DMS114 treated with DMSO at 0.1 percent for 48 hours (cell line): Measurements from ENCODE around the gene LILRB1.
"Not testable (repeated sequence)": the region's sequence is repeated elsewhere in the genome, so short reads cannot be mapped to it uniquely, and the experiment has no call there.

Source experiments
- DNase-seq: peaks from one replicate; lab custom pipeline; 2025; ENCODE audit not compliant: unreplicated experiment; lab: John Stamatoyannopoulos, UW

LILRB1 gene

GRCh38 chr19:54630262-54630661 lies at the start of gene LILRB1:
Gene LILRB1, plus strand, starts transcription at chr19:54630484. Its CDS starts 590 bp downstream, at chr19:54631074.
- DNase-seq, result not testable (repeated sequence)

GRCh38 chr19:54586397-54586796 lies 43.9 kb upstream of the LILRB1 start:
- DNase-seq, result no peak

DNA sequence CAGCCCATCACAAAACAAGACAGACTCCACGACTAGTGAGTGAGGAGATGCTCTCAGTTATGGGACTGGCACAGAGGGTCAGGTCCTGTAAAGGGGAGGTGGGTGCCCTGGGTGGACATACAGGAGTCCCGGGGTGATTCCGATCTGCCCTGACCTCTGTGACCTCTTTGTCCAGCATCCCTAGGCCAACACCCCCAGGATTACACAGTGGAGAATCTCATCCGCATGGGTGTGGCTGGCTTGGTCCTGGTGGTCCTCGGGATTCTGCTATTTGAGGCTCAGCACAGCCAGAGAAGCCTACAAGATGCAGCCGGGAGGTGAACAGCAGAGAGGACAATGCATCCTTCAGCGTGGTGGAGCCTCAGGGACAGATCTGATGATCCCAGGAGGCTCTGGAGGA lies 43.3 kb upstream of the LILRB1 start:
- DNase-seq, result no peak

DNA sequence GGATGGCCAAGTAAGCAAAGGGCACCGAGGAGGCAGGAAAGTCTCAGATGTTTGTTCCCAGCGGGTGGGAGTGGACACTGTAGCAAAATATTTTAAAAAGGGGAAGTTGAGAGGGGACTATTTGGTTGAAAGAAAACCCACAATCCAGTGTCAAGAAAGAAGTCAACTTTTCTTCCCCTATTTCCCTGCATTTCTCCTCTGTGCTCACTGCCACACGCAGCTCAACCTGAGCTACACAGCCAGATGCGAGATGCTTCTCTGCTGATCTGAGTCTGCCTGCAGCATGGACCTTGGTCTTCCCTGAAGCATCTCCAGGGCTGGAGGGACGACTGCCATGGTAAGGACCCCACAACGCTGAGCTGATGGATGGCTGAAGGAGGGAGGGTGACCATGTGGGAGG lies 36.8 kb upstream of the LILRB1 start, which contains the start of gene LILRA1:
LILRA1 (plus strand) TSS at position 188 of the 400 bp plus-strand sequence. CDS start 613 bp downstream, outside the sequence.
- not testable (repeated sequence) for DNase-seq

DNA sequence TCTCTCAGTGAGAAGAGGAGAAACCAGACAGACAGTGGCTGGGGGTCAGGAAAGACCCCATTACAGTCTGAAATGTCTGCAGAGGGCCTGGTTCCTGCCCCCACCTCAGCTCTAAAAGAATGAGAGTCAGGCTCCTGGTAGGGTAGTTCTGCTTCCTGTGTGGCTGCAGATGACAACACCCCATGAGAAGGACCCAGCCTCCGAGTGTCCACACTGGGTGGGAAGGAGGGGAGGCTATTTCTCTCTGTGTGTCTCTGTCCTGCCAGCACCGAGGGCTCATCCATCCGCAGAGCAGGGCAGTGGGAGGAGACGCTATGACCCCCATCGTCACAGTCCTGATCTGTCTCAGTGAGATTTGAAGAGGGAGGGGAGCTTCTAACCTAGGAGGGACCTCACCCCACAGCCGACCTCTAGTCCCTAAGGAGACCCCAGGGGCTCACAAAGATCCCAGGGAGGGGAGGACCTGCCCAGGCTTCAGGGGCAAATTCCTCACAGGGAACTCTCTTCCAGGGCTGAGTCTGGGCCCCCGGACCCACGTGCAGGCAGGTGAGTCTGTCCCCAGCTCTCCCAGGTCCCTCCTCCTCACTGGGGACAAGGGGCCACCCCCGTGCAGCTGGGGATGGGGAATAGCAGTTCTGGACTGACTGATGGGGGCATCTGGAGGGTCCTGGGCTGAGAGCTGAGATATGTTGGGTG lies 36.2 kb upstream of the LILRB1 start:
- DNase-seq, result not testable (repeated sequence)

- DNase-seq, result no peak
Observed at GRCh38 chr19:54594737-54595136, 35.5 kb upstream of the LILRB1 start.

DNA sequence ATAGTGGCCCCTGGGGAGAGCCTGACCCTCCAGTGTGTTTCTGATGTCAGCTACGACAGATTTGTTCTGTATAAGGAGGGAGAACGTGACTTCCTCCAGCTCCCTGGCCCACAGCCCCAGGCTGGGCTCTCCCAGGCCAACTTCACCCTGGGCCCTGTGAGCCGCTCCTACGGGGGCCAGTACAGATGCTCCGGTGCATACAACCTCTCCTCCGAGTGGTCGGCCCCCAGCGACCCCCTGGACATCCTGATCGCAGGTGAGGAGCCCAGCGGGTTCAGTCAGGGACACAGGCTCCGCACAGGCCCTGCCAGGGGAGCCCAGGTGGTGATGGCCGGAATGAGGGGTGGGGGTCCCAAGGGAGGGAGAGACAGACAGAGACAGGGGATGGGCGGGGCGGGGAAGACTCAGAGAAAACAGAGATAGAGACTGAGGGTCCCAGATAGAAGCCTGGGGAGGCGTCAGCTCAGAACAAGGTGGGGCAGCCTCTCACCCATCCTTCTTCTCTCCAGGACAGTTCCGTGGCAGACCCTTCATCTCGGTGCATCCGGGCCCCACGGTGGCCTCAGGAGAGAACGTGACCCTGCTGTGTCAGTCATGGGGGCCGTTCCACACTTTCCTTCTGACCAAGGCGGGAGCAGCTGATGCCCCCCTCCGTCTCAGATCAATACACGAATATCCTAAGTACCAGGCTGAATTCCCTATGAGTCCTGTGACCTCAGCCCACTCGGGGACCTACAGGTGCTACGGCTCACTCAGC lies 34.4 kb upstream of the LILRB1 start:
- not testable (repeated sequence) for DNase-seq

DNA sequence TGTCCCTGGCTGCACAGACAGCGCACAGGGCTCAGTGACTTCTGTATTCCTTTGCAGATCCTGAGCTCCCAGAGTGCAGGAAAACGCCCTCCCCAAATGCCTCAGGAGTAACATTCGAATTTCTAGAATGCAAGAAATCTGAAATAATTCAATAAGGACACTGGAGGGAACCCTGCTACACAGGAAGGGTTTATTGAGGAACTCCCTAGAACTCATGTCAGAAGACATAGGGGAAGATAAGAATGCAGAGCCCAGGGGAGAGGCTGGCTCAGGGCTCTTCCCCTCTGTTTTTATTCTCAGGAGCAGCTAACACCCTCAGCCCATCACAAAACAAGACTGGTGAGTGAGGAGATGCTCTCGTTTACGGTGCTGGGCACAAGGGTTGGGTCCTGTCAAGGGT lies 30.1 kb upstream of the LILRB1 start:
- DNase-seq, result no peak

DNA sequence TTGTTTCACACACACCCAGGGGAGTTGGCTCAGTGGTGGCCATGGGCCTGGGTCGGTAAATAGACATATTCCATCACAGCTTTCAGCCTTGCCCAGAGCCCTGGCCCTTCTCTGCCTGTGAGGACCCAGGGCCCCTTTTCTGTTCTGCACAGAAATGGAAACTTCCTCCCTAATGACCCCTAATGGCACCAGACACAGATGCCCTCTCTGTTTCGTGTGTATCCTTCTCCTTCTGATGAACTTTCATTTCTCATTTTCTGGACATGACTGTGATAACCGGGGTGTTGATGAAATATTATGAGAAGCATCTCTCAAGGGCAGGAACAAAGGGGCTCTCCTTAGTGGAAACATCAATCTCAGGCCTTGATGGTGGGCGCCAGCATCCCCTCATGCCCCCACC lies 24.1 kb upstream of the LILRB1 start:
- DNase-seq, result no peak

DNA sequence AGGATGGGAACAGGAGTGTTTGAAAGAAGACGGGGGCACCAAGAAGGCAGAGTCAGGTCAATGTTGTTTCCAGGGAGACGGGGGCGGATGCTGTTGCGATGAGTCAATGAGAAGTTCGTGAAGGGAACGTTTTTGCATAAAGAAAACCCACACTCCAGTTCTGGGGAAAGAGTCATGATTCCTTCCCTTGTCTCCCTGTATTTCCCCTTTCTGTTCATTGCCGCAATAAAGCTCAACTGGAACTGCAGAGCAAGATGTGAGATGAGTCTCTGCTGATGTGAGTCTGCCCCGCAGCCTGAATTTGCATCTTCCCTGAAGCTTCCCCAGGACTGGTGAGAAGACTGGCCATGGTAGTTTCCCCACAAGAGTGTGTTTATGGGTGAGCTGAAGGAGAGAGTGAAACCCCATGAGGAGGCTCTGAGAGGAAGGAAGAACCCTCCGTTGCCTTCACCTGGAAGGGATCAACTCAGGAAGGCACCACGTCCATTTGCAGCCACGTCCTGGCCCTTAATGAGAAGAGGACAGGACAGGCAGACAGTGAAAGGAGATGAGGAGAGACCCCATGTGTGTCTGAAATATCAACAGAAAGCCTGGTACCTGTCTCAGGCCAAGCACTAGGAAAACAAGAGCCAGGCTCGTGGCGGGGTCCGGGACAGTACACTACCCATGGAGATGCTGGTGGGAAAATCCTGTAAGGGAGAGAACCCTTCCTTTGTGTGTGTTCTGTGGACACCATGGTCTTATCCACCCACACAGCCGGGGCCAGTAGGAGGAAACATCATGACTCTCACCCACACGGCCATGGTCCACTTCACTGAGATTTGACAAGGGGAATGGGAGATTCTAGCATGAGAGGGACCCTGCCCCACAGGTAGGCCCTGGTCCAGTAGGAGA lies 23.1 kb upstream of the LILRB1 start:
- DNase-seq, result no peak

GRCh38 chr19:54607785-54608150 lies 22.5 kb upstream of the LILRB1 start:
- DNase-seq, result no peak

DNA sequence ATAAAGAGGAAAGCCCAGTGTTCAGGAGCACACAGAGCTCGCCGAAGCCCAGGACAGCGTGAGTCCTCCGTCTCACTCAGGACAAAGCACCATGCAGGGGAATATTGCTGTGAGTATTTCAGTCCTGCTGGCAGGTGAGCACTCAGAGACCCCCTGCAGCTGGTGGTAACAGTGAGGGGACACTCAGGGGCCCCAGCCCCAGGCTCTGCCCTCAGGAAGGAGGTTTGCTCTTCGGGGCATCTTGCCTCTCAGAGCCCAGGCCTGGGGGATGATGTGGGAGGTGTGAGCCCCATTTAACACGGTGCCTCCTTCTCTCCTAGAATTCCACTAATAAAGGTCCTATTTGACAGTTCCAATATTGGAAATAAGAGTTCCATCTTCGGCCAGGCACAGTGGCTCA lies 22.1 kb upstream of the LILRB1 start:
- no peak for DNase-seq

GRCh38 chr19:54608792-54609191 lies 21.5 kb upstream of the LILRB1 start:
- DNase-seq, result no peak

GRCh38 chr19:54609356-54609791 lies 20.9 kb upstream of the LILRB1 start:
- no peak for DNase-seq

DNA sequence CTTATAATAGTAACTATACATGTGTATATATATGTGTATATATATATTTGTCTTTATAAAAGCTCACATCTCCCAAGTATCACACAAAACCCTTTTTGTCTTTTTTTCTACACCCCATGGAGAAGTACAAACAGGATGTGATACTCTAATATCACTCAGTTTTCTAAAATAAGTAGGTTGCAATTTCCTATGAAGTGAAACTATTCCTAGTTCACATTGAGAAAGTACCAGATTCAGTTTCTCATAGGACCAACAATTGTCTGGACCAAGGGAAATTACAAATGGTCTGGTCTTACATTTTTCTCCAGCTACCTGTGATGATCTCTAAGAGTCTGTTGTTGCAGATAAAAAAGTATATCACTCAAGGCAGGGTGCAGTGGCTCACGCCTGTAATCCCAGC lies 17.9 kb upstream of the LILRB1 start:
- no peak for DNase-seq

- no peak for DNase-seq
Observed at GRCh38 chr19:54614726-54615125, 15.6 kb upstream of the LILRB1 start.

- DNase-seq, result no peak
Observed at GRCh38 chr19:54616057-54616456, 14.2 kb upstream of the LILRB1 start.

GRCh38 chr19:54616821-54617560 lies 13.3 kb upstream of the LILRB1 start:
- no peak for DNase-seq

GRCh38 chr19:54620464-54620863 lies 9.8 kb upstream of the LILRB1 start:
- DNase-seq, result no peak

DNA sequence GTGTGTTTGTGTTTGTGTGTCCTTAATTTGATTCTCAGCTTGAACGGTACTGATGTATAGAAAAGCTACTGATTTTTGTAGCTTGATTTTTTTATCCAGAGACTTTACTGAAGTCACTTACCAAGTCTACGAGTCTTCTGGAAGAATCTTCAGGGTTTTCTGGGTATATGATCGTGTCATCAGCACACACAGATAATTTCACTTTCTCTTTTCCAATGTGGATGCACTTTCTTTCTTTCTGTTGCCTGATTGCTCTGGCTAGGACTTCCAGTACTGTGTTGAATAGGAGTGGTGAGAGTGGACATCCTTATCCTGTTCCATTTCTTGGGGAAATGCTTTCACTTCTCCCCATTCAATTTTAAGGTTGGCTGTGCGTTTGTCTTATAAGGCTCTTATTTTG lies 7.9 kb upstream of the LILRB1 start:
- DNase-seq, result no peak

GRCh38 chr19:54624234-54624633 lies 6.0 kb upstream of the LILRB1 start:
- DNase-seq, result not testable (repeated sequence)
